Measurements from ENCODE around the gene ORAI2.

The ORAI2 gene

GRCh38 chr7:102415685-102416225, 17.6 kb upstream of the ORAI2 start:
- DNase-seq (ENCODE audit: low read depth) = peak; percentile 54

DNA sequence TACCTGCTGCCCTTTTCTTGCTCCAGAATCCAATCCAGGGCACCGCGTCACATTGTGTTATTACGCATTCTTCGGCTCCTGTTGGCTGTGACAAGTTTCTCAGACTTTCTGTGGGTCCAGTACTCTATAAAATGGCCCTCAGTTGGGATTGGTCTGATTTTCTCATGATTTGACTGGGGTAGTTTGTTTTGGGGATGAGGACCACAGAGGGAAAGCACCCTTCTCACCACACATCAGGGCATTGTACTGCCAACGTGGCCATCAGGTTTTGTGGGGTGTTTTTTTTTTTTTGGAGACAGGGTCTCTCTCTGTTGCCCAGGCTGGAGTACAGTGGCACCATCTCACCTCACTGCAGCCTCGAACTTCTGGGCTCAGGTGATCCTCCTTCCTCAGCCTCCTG, 17.0 kb upstream of the ORAI2 start:
- no peak for DNase-seq (ENCODE audit: low read depth)

DNA sequence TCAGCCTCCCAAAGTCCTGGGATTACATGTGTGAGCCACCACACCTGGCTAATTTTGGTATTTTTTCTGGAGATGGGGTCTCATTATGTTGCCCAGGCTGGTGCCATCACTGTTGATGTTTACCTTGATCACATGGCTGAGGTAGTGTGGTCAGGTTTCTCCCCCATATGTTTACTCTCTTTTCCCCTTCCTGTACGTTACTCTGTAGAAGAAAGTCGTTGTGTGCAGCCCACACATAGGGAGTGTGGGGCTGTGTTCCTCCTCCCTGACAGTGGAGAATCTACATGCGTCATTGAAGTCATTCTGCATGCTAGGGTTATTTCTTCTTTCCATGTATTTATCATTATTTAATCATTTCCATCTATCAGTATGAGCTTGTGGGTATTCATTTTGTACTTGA, 16.3 kb upstream of the ORAI2 start:
- DNase-seq (ENCODE audit: low read depth) = no peak

- no peak for DNase-seq (ENCODE audit: low read depth)
These were observed 14.8 kb upstream of the ORAI2 start for GRCh38 chr7:102418592-102418991.

DNA sequence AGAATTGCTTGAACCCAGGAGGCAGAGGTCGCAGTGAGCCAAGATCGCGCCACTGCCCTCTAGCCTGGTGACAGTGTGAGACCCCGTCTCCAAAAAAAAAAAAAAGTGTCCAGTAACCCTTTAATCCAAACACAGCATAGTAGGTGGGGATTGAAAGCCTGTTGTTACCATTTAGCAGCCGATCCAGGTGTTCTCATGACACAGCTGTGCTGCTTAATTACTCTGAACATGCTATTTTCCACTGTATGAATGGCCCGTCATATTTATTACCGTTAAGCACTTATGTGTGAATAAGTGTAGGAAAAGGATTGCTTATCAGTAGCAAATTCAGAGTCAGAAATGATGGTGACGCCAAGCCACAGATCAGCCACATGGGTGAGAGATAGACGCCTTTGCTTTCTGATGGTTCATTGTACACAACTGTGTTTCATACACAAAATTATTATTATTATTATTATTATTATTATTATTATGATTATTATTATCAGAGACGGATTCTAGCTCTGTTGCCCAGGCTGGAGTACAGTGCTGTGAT, 11.6 kb upstream of the ORAI2 start:
- no peak for DNase-seq (ENCODE audit: low read depth)

DNA sequence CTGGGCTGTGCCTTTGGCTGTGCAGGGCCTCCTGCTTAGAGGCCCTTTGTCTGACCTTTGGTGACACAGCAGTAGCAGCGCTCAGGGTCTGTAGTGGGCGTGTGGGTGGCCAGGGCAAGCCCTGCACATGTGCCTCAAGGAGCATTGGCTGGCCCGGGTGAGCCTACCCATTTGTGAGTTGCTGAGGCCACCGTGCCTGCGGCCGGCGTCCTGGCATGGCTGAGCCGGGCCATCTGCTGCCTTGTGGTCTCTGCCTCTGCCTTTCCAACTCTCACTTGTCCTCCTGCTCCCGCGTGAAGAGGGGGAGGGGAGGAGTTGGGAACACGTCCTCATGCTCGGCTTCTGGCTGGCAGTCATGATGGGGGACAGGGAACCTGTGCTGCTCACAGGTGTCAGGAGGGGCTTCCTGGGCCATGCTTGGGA, 9.2 kb upstream of the ORAI2 start:
- no peak for DNase-seq (ENCODE audit: low read depth)

- DNase-seq (ENCODE audit: low read depth) = no peak
These were observed 8.6 kb upstream of the ORAI2 start for GRCh38 chr7:102424787-102425218.

GRCh38 chr7:102425639-102426267, 7.6 kb upstream of the ORAI2 start:
- DNase-seq (ENCODE audit: low read depth) = peak; percentile 77

DNA sequence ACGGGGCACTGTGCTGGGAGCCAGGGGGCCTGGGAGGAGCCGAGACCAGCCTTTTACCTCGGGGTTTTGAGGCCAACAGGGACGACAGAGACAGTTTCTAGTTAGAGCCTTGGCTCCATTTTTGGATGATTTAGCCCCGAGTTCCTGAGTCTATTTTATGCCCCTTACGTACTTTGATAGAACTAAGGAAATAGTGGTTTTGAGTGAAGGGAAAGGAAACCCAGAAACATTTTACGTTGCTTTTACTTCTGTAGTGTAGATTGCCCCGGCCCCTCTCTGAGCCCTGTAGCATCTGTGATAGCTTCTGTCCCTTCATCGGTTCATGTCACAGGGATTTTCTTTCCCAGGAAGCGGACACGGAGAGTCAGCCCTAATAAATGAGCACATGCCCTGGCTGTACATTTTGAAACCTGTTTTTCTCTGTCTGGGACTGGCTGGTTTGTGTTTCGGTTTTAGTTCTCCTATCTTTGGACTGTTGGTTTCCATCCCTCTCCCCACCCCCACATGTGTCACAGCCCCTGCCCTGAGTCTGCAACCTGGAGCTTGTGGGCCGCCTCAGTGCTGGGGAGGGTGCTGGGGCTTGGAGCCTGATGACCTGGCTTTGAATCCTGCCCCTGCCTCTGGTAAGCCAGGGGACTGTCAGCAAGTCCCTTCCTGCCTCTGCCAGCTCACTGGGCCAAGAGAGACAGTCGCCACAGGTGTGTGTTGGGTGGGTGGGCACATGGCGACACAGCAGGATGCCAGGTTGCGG, 6.9 kb upstream of the ORAI2 start:
- DNase-seq (ENCODE audit: low read depth) = peak; percentile 61

DNA sequence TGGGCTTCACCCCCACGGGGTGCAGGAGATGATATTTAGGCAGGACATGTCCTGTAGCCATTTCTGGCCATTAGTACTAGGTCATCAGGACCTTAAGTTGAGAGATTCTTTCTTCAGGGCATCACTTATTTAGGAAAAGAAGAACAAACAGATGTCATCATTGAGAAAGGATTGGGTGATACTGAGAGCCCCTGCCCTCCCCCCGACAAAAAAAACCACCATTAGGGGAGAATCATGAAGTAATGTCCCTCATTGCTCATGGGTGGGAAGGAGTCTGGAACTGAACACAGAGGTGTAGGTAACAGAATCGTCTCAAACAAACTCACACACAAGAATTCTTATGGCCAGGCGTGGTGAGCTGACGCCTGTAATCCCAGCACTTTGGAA, 6.4 kb upstream of the ORAI2 start:
- no peak for DNase-seq (ENCODE audit: low read depth)

DNA sequence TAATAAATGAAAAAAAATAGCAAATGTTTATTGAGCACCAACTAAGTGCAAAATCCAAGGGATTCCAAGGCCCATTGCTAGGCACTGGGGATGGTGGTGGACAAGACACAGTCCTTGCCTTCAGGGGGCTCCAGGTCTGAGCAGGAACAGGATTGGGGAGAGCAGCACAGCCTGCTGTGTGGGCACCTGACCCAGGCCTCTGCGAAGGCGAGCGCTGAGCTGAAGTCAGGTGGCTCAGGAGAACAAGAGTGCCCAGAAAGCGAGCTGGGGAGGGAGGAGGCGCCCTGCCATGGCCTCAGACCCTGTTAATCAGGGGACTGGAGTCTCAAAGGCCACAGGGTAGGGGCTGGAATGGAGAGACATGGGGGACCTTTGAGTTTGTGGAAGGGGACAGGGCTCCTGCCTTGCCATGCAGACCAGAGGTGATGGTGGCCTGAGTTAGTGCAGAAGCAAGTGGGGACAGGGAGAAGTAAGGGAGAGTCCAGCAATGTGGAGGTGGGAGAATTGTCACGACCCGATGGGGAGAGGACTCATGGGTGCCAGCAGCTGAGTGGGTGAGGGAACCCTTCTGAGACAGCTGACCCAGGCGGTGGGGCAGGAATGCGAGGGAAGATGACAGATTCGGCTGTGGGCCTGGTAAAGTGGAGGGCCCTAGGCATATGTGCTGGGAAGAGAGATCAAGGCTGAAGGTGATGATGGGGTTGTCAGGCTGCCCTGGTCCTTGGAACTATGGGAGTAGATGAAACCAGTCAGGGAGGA, 4.1 kb upstream of the ORAI2 start:
- no peak for DNase-seq (ENCODE audit: low read depth)

GRCh38 chr7:102431617-102432298, 1.6 kb upstream of the ORAI2 start:
- peak; percentile 15 for DNase-seq (ENCODE audit: low read depth)

DNA sequence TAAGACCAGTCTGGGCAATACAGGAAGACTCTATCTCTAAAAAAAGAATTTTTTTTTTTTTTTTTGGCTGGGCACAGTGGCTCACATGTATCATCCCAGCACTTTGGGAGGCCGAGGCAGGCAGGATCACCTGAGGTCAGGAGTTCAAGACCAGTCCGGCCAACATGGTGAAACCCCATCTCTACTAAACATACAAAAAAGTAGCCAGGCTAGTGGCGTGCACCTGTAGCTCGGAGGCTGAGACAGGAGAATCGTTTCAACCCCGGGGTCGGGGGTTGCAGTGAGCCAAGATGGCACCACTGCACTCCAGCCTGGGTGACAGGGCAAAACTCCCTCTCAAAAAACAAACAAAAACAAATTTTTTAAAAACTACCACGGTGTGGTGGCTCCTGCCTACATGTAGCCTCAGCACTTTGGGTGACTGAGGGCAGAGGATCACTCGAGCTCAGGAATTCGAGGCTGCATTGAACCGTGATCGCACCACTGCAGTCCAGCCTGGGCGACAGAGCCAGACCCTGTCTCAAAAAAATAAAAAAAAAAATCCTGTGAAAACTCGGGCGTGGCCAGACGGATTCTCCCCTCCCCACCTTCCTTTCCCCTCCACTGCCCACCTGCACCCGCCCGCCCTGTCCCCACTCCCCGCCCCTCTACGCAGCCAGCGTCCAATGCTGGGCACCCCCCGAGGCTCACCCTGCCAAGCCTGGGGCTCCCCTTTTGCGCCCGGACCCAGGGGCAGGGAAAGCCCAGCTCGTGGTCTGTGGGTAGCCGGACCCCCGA, 745 bp upstream of the ORAI2 start:
- no peak for DNase-seq (ENCODE audit: low read depth)

- no peak for DNase-seq (ENCODE audit: low read depth)
These were observed 688 bp downstream of the ORAI2 start for GRCh38 chr7:102434039-102434486.

- DNase-seq (ENCODE audit: low read depth) = no peak
These were observed 2.7 kb downstream of the ORAI2 start for GRCh38 chr7:102436118-102436517.

GRCh38 chr7:102439963-102440795, 6.8 kb downstream of the ORAI2 start:
- DNase-seq (ENCODE audit: low read depth) = no peak

GRCh38 chr7:102444961-102445673, 11.7 kb downstream of the ORAI2 start:
- DNase-seq (ENCODE audit: low read depth) = no peak

GRCh38 chr7:102445674-102446071, 12.3 kb downstream of the ORAI2 start:
- no peak for DNase-seq (ENCODE audit: low read depth)

GRCh38 chr7:102446387-102447156, 13.2 kb downstream of the ORAI2 start:
- DNase-seq (ENCODE audit: low read depth) = no peak
